ENCODE data around the gene ZP4. TPM values are rescaled to one million over a fixed set of nuclear protein-coding genes. Genes with fewer than 3 reads are reported as not detected.

Gene ZP4
- total RNA-seq, 3 donors from 2014 or later (not counting 1 experiment from before 2014, with no cell fraction given) = not detected

DNA sequence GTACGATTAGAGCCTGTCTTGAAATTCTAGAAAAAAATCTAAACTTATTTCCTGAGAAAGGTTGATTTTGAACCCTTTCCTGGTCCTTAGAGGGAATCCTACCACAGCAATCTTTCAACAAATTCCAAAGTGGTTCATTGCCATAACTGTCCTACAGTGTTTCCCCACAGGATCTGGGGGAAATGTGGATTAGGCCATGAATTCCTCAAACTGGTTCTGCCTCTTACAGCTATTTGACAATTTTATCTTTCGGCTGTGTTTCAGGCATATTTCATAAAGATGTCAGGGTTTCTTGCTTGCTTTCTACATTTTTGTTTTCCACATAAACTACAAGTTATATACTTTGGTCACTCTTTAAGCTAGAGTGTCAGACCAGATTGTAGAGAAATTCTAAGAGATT lies 544 bp upstream of the ZP4 start:
- TF ChIP-seq, protein P1, sequence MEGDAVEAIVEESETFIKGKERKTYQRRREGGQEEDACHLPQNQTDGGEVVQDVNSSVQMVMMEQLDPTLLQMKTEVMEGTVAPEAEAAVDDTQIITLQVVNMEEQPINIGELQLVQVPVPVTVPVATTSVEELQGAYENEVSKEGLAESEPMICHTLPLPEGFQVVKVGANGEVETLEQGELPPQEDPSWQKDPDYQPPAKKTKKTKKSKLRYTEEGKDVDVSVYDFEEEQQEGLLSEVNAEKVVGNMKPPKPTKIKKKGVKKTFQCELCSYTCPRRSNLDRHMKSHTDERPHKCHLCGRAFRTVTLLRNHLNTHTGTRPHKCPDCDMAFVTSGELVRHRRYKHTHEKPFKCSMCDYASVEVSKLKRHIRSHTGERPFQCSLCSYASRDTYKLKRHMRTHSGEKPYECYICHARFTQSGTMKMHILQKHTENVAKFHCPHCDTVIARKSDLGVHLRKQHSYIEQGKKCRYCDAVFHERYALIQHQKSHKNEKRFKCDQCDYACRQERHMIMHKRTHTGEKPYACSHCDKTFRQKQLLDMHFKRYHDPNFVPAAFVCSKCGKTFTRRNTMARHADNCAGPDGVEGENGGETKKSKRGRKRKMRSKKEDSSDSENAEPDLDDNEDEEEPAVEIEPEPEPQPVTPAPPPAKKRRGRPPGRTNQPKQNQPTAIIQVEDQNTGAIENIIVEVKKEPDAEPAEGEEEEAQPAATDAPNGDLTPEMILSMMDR (IDR thresholded peaks at IDR 0.05) = no peak
- H3K4me3 Mint-ChIP-seq = no peak overlapping the region
- WGBS (ENCODE audit: insufficient coverage) = 86% methylated on average over 2 of the region's 2 CpGs
- H3K4me1 Mint-ChIP-seq = no peaks in the 10 kb centered on the region
- H3K9me3 Mint-ChIP-seq = peaks cover 3 to 5% of the 10 kb centered on the region in 2 donors
- no peak overlapping the region for H3K27ac Mint-ChIP-seq
- no peaks in the 10 kb centered on the region for H3K36me3 Mint-ChIP-seq
- Histone ChIP-seq H3K27ac (ENCODE audit: low read length) (no peak overlapping the region), H3K27me3 (ENCODE audit: control insufficient read depth, insufficient read depth, low read length) (no peaks in the 10 kb centered on the region), H3K4me3 (ENCODE audit: low read length) (no peak overlapping the region), H3K9me3 (ENCODE audit: control insufficient read depth, insufficient read depth, low read length) (no peaks in the 10 kb centered on the region), H3K4me1 (ENCODE audit: control insufficient read depth, insufficient read depth, low read length) (no peaks in the 10 kb centered on the region), H3K36me3 (ENCODE audit: control insufficient read depth, insufficient read depth, low read length) (no peaks in the 10 kb centered on the region)
- no peaks in the 10 kb centered on the region for H3K27me3 Mint-ChIP-seq (ENCODE audit: low read depth in 2 of 2)
- intact Hi-C loops (cut with micrococcal nuclease) = no loop called here
- DNase-seq = no peak
- ATAC-seq = no peak

- intact Hi-C loops (cut with micrococcal nuclease) = no loop called here
- Histone ChIP-seq H3K4me1 (ENCODE audit: control insufficient read depth, insufficient read depth, low read length) (no peaks in the 10 kb centered on the region), H3K4me3 (ENCODE audit: low read length) (no peak overlapping the region), H3K9me3 (ENCODE audit: control insufficient read depth, insufficient read depth, low read length) (no peaks in the 10 kb centered on the region), H3K36me3 (ENCODE audit: control insufficient read depth, insufficient read depth, low read length) (no peaks in the 10 kb centered on the region), H3K27ac (ENCODE audit: low read length) (no peak overlapping the region), H3K27me3 (ENCODE audit: control insufficient read depth, insufficient read depth, low read length) (no peaks in the 10 kb centered on the region)
- Mint-ChIP-seq H3K36me3 (no peaks in the 10 kb centered on the region), H3K4me1 (no peaks in the 10 kb centered on the region), H3K27me3 (ENCODE audit: low read depth in 2 of 2) (no peaks in the 10 kb centered on the region), H3K9me3 (peaks cover 3% of the 10 kb centered on the region in 2 donors), H3K27ac (no peak overlapping the region), H3K4me3 (no peak overlapping the region)
- WGBS (ENCODE audit: insufficient coverage) = 87% methylated on average over 7 of the region's 7 CpGs
- ATAC-seq (no peak), DNase-seq (no peak)
- TF ChIP-seq, protein P1 (IDR thresholded peaks at IDR 0.05) = no peak
Measured at GRCh38 chr1:237890416-237890815, 306 bp downstream of the ZP4 start.

- Mint-ChIP-seq H3K9me3 (peaks cover 4 to 6% of the 10 kb centered on the region in 2 donors), H3K36me3 (no peaks in the 10 kb centered on the region), H3K4me3 (no peak overlapping the region), H3K4me1 (no peaks in the 10 kb centered on the region), H3K27ac (no peak overlapping the region), H3K27me3 (ENCODE audit: low read depth in 2 of 2) (no peaks in the 10 kb centered on the region)
- Histone ChIP-seq H3K4me3 (ENCODE audit: low read length) (no peak overlapping the region), H3K4me1 (ENCODE audit: control insufficient read depth, insufficient read depth, low read length) (no peaks in the 10 kb centered on the region), H3K9me3 (ENCODE audit: control insufficient read depth, insufficient read depth, low read length) (no peaks in the 10 kb centered on the region), H3K27ac (ENCODE audit: low read length) (no peak overlapping the region), H3K36me3 (ENCODE audit: control insufficient read depth, insufficient read depth, low read length) (no peaks in the 10 kb centered on the region), H3K27me3 (ENCODE audit: control insufficient read depth, insufficient read depth, low read length) (no peaks in the 10 kb centered on the region)
- DNase-seq = no peak
- TF ChIP-seq, protein P1 (IDR thresholded peaks at IDR 0.05) = no peak
- intact Hi-C loops (cut with micrococcal nuclease) = no loop called here
- no peak for ATAC-seq
- 85% methylated on average over 4 of the region's 4 CpGs for WGBS (ENCODE audit: insufficient coverage)
Measured at GRCh38 chr1:237888143-237888542, 2.6 kb downstream of the ZP4 start.

DNA sequence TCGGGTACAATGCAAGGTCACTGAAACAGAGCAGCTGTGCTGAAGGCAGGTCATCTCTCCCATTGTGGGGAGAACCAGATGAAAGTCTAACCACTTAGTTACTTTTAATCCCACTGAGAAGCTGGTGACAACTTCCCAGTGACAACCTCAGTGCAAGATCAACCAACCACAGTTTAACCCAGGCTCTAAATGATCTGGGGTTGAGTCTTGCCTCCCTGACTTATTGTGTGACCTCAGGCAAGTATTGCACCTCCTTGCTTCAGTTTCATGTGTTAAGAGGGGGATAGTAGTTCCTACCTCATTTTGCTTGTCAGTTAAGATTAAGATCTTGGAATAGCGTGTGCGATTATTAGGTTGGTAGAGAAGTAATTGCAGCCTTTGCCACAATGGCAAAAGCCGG lies 3.2 kb downstream of the ZP4 start:
- Mint-ChIP-seq H3K27me3 (ENCODE audit: low read depth in 2 of 2) (no peaks in the 10 kb centered on the region), H3K4me3 (no peak overlapping the region), H3K9me3 (peaks cover 7 to 8% of the 10 kb centered on the region in 2 donors), H3K27ac (no peak overlapping the region), H3K36me3 (no peaks in the 10 kb centered on the region), H3K4me1 (no peaks in the 10 kb centered on the region)
- intact Hi-C loops (cut with micrococcal nuclease) = no loop called here
- TF ChIP-seq, protein P1 (IDR thresholded peaks at IDR 0.05) = no peak
- DNase-seq (no peak), ATAC-seq (no peak)
- Histone ChIP-seq H3K27me3 (ENCODE audit: control insufficient read depth, insufficient read depth, low read length) (no peaks in the 10 kb centered on the region), H3K27ac (ENCODE audit: low read length) (no peak overlapping the region), H3K4me1 (ENCODE audit: control insufficient read depth, insufficient read depth, low read length) (no peaks in the 10 kb centered on the region), H3K9me3 (ENCODE audit: control insufficient read depth, insufficient read depth, low read length) (no peaks in the 10 kb centered on the region), H3K36me3 (ENCODE audit: control insufficient read depth, insufficient read depth, low read length) (no peaks in the 10 kb centered on the region), H3K4me3 (ENCODE audit: low read length) (no peak overlapping the region)
- 87% methylated on average over 2 of the region's 4 CpGs for WGBS (ENCODE audit: insufficient coverage)

Data from natural killer cell (primary cell).